ENCODE data around the gene TUBGCP5.

The TUBGCP5 gene

GRCh38 chr15:22952796-22953579, 86.4 kb downstream of the TUBGCP5 start:
- no peak for DNase-seq (ENCODE audit: low read depth)

GRCh38 chr15:22951381-22952280, 87.7 kb downstream of the TUBGCP5 start:
- DNase-seq (ENCODE audit: low read depth), result no peak

- DNase-seq (ENCODE audit: low read depth), result no peak
Observed at GRCh38 chr15:22951031-22951380, 88.4 kb downstream of the TUBGCP5 start.

- no peak for DNase-seq (ENCODE audit: low read depth)
Observed at GRCh38 chr15:22950256-22950990, 88.9 kb downstream of the TUBGCP5 start.
